A549 (cell line): ENCODE data around the gene IGHMBP2. TPM values are rescaled to one million over a fixed set of nuclear protein-coding genes. Genes with fewer than 3 reads are reported as not detected.

Experiments
- ATAC-seq, 2 experiments: fragments of 200-7000 bp in 1 of 2; fragments of >200 bp in 1 of 2; cut with Nextera tagmentation in 1 of 2; cut with Tn5 transposase in 1 of 2; 3 replicates each; pipeline versions ENCODE4 v1.8.0 to v1.9.1; 2018 to 2020; ENCODE audit warnings: mild to moderate bottlenecking in 1 of 2, moderate library complexity in 1 of 2
- CTCF ChIA-PET: fragments of 300-600 bp; sonication (Branson Sonifier 250); formaldehyde crosslinking; extraction: SDS; loops from one replicate; lab custom pipeline; 2021; ENCODE audit warnings: antibody characterized with exemption, inconsistent platforms; lab: Yijun Ruan, JAX
- POLR2A ChIA-PET: fragments of 350-600 bp; formaldehyde crosslinking; extraction: SDS; loops from one replicate; lab custom pipeline; 2021; ENCODE audit warnings: antibody characterized with exemption, inconsistent platforms; lab: Yijun Ruan, JAX
- DNase-seq, 2 experiments: peaks; one replicate each; pipeline versions ENCODE4 v3.0.0 to v3.0.0-alpha.2; 2011 to 2016; ENCODE audit warnings: low read depth in 1 of 2, low spot score in 1 of 2
- FAIRE-seq: peaks from 2 replicates; lab custom pipeline; 2011; peaks lifted over from hg19 to GRCh38; lab: Jason Lieb, UNC
- H3K27ac ChIP-seq, 2 experiments: fragments of >200 bp; sonication (Bioruptor Twin); formaldehyde crosslinking; 3 replicates each; pipeline ENCODE4 v1.5.1; 2016 to 2017
- H3K4me1 ChIP-seq: fragments of >200 bp; sonication (Bioruptor Twin); formaldehyde crosslinking; 3 replicates; pipeline ENCODE4 v1.6.1; 2016
- H3K4me2 ChIP-seq: fragments of >200 bp; sonication (Bioruptor Twin); formaldehyde crosslinking; 3 replicates; pipeline ENCODE4 v1.6.1; 2016
- H3K4me3 ChIP-seq: fragments of >200 bp; sonication (Bioruptor Twin); formaldehyde crosslinking; 3 replicates; pipeline ENCODE4 v1.5.1; 2016
- H3K9me3 ChIP-seq: fragments of >200 bp; sonication (Bioruptor Twin); formaldehyde crosslinking; 3 replicates; pipeline ENCODE4 v1.6.1; 2016
- BCL3 ChIP-seq: fragments of >200 bp; sonication (Bioruptor Twin); formaldehyde crosslinking; IDR thresholded peaks from 3 replicates; pipeline ENCODE4 v1.6.1; 2016
- BHLHE40 ChIP-seq: IDR thresholded peaks from 2 replicates; pipeline ENCODE4 v1.6.1; 2012; ENCODE audit warnings: low read depth, low read length, inconsistent platforms
- CBX8 ChIP-seq: fragments of 200-600 bp; sonication (generic); IDR thresholded peaks from 2 replicates; pipeline ENCODE4 v1.6.1; 2016
- EP300 ChIP-seq, 2 experiments: fragments of >200 bp; sonication (Bioruptor Twin); formaldehyde crosslinking; IDR thresholded peaks; 2 replicates in 1 of 2; 3 replicates in 1 of 2; pipeline ENCODE4 v1.6.1; 2016 to 2017
- ESRRA ChIP-seq: fragments of 150-350 bp; IDR thresholded peaks from 2 replicates; pipeline ENCODE4 v1.6.1; 2014; ENCODE audit warnings: mild to moderate bottlenecking, low read length, borderline replicate concordance
- FOXS1 ChIP-seq: fragments of 250-450 bp; sonication (Bioruptor Pico); IDR thresholded peaks from 2 replicates; pipeline ENCODE4 v1.5.0; 2020; ENCODE audit warnings: mild to moderate bottlenecking, moderate library complexity
- GATA3 ChIP-seq: IDR thresholded peaks from 2 replicates; pipeline ENCODE4 v1.6.1; 2012; ENCODE audit warnings: borderline replicate concordance
- HEYL ChIP-seq: fragments of 250-450 bp; sonication (Bioruptor Pico); IDR thresholded peaks from 2 replicates; pipeline ENCODE4 v1.8.0; 2021; ENCODE audit warnings: mild to moderate bottlenecking, moderate library complexity
- HMGXB4 ChIP-seq: fragments of 250-450 bp; sonication (Bioruptor Pico); IDR thresholded peaks from 2 replicates; pipeline ENCODE4 v1.5.0; 2021; ENCODE audit warnings: mild to moderate bottlenecking, moderate library complexity, borderline replicate concordance
- JUN ChIP-seq, 2 experiments: fragments of >200 bp; sonication (Bioruptor Twin); formaldehyde crosslinking; IDR thresholded peaks; 2 replicates in 1 of 2; 3 replicates in 1 of 2; pipeline ENCODE4 v1.6.1; 2016 to 2017
- JUNB ChIP-seq: fragments of >200 bp; sonication (Bioruptor Twin); formaldehyde crosslinking; IDR thresholded peaks from 2 replicates; pipeline ENCODE4 v1.6.1; 2016
- KDM1A ChIP-seq: fragments of 200-600 bp; sonication (generic); IDR thresholded peaks from 2 replicates; pipeline ENCODE4 v1.6.1; 2016; ENCODE audit warnings: low read depth, mild to moderate bottlenecking
- MAZ ChIP-seq: fragments of 150-350 bp; IDR thresholded peaks from 2 replicates; pipeline ENCODE4 v1.6.1; 2014; ENCODE audit warnings: antibody characterized with exemption, low read depth, low read length, borderline replicate concordance
- NR3C1 ChIP-seq: fragments of >200 bp; sonication (Bioruptor Twin); formaldehyde crosslinking; IDR thresholded peaks from 3 replicates; pipeline ENCODE4 v1.6.1; 2017
- POLR2A ChIP-seq: IDR thresholded peaks from 2 replicates; pipeline ENCODE4 v1.6.1; 2012; ENCODE audit warnings: mild to moderate bottlenecking, low read length
- POLR2AphosphoS2 ChIP-seq: conservative IDR thresholded peaks from 2 replicates; pipeline ENCODE4 v1.6.1; 2012; ENCODE audit warnings: low read length, improper control_type of control experiment, inconsistent platforms
- RAD21 ChIP-seq, 2 experiments: fragments of >200 bp in 1 of 2; sonication (Bioruptor Twin) in 1 of 2; formaldehyde crosslinking in 1 of 2; IDR thresholded peaks in 1 of 2; conservative IDR thresholded peaks in 1 of 2; 2 replicates in 1 of 2; 3 replicates in 1 of 2; pipeline ENCODE4 v1.6.1; 2012 to 2018; ENCODE audit warnings: inconsistent platforms in 1 of 2
- RNF2 ChIP-seq: fragments of 200-600 bp; sonication (generic); IDR thresholded peaks from 2 replicates; pipeline ENCODE4 v1.6.1; 2016; ENCODE audit warnings: low read depth, mild to moderate bottlenecking, antibody characterized with exemption, moderate library complexity, borderline replicate concordance
- SMC3 ChIP-seq: fragments of >200 bp; sonication (Bioruptor Twin); formaldehyde crosslinking; IDR thresholded peaks from 3 replicates; pipeline ENCODE4 v1.6.1; 2018; ENCODE audit warnings: inconsistent platforms
- SREBF2 ChIP-seq: fragments of 450-650 bp; IDR thresholded peaks from 2 replicates; pipeline ENCODE4 v1.6.1; 2014; ENCODE audit warnings: mild to moderate bottlenecking, moderate library complexity
- ZFP36 ChIP-seq: fragments of 450-650 bp; IDR thresholded peaks from 2 replicates; pipeline ENCODE4 v1.6.1; 2014; ENCODE audit warnings: borderline replicate concordance; ENCODE audit not compliant: partially characterized antibody
- WGBS: methylation state at CpG from one replicate; pipeline ENCODE4 v1.1.6; 2017; ENCODE audit errors: missing lambda C conversion rate; 5-methylcytosine and 5-hydroxymethylcytosine counted together
- polyA plus RNA-seq, 4 experiments: library from polyadenylated mRNA; depleted of rRNA in 3 of 4; stranded (reverse); fragments of >200 nt; fragmentation: RNase III in 1 of 4; extraction: RNeasy Plus Mini Kit Qiagen cat#74134 plus additional on column Dnase treatment in 1 of 4; gene quantifications; 2 replicates in 3 of 4; 3 replicates in 1 of 4; pipeline ENCODE4 v1.2.3, GENCODE V29; 2011 to 2017
- TF ChIP-seq, protein P1 (sequence below): fragments of 200-600 bp; sonication (generic); IDR thresholded peaks from 2 replicates; pipeline ENCODE4 v1.6.1; 2016; ENCODE audit warnings: antibody characterized with exemption, mild to moderate bottlenecking, moderate library complexity

The IGHMBP2 gene
- polyA plus RNA-seq, 2 of the 4 experiments (the other 2 are of a cell fraction) = 11.9 to 12.8 TPM

GRCh38 chr11:68963779-68964178 lies 60.1 kb downstream of the IGHMBP2 start:
- no peak overlapping the region for H3K4me3 ChIP-seq
- ChIA-PET CTCF (no interaction called here), POLR2A (no interaction called here)
- H3K4me1 ChIP-seq = no peaks in the 10 kb centered on the region
- no peak for TF ChIP-seq JUNB
- no peak for TF ChIP-seq POLR2AphosphoS2
- TF ChIP-seq ESRRA = no peak
- TF ChIP-seq FOXS1 (CRISPR knock-in tag) = no peak
- TF ChIP-seq SMC3 = no peak
- DNase-seq (no peak), ATAC-seq (peak in 1 of 2 experiments; percentile 22; a peak in 1 of 6 replicates), FAIRE-seq (no peak)
- H3K27ac ChIP-seq = no peak overlapping the region
- 52% methylated on average over 3 of the region's 3 CpGs for WGBS
- no peak overlapping the region for H3K4me2 ChIP-seq
- peaks cover 9% of the 10 kb centered on the region; the same call in 2 of the 3 replicates for H3K9me3 ChIP-seq

DNA sequence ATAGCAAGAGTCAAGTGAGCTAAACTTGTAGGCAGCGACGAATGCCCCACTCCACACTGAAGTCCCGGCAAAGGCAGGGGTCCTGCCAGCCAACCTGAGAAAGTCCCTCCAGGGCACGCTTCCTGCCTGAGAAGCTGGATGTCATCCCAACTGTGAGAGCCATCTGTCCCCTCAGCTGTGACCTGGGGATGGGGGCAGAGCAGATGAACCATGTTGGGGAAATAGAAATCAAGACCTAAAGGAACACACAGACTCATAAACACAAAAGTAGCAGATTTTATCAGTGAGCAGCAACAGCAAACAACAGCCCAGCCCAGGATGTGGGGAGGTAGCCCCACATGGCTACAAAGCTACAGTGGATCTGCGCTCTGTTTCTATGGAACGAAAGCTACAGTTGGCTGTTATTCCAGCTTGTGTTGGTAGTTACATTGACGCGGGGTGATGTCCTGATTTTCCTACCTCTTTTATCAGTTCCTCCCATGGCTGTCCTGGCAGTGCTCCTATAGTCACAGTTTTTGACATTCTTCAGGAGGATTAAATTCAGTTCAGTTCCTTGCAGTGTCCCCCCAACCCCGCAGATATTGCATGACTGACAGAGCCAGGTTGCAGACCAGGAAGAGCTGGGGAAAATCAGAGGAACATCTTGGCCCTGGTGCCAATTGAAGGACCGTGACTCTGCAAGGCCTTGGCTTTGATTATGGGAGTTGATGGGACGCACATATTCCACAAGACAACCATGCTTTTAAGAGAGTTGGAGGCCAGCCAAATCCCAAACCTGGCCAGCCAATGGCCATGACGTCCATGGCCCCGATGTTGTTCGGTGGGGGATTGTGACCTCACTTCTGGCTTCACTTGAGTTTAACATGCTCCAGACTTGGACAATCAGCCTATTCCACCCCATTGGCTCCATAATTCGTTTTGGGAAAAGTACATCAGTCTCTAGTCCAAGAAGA lies 62.5 kb downstream of the IGHMBP2 start:
- Histone ChIP-seq H3K9me3 (peaks cover 9% of the 10 kb centered on the region; the same call in 2 of the 3 replicates), H3K27ac (no peak overlapping the region), H3K4me1 (no peaks in the 10 kb centered on the region), H3K4me3 (no peak overlapping the region), H3K4me2 (no peak overlapping the region)
- DNase-seq (no peak), FAIRE-seq (no peak), ATAC-seq (no peak)
- CTCF ChIA-PET = interaction anchor here (2.0 to 2.6 kb wide), 2 partner anchors 17 to 78 kb away, joined by 6 to 8 read pairs; no protein-coding TSS in a partner anchor
- 78% methylated on average over 15 of the region's 15 CpGs for WGBS
- TF ChIP-seq GATA3 (no peak), SREBF2 (no peak), ZFP36 (no peak)
- POLR2A ChIA-PET = no interaction called here

DNA sequence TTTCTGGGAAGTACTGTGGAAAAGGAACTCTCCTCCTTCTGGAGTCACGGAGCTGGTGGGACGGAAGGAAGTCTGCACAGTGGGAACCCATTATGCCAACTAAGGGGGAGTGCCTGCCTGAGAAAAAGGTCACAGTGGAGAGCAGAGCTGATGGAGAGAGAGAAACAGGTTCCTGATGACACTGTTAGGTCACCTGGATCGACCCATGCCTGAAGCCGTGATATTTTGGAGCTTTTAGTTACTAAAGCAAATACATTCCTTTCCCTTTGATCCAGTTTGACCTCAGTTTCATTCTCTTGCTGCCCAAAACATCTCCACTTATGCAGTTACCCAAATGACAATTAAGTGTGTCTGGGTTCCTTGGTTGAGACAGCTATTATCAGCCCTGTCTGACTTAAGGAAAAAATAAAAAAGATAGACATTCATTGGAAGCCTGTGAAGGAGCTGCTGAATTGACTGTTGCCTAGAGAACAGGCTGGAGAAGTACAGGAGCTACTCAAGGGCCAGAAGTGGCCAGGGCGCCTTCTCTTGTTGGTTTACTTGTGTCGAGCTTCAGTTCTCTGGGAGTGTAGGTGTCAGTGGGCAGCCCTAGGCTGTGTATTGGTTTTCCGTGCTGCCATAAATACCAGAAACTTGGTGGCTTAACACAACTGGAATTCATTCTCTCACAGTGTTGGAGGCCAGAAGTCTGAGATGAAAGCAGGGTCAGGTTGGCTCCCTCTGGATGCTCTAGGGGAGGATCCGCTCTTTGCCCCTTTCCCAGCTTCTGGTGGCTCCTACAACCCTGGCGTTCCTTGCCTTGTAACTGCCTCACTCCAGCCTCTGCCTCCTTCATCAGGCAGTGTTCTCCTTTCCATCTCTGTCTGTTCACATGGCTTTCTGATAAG lies 63.4 kb downstream of the IGHMBP2 start:
- CTCF ChIA-PET = interaction anchor here (2.0 to 2.6 kb wide), 2 partner anchors 18 to 77 kb away, joined by 6 to 8 read pairs; no protein-coding TSS in a partner anchor

More for the DNA sequence above, 63.4 kb downstream of the IGHMBP2 start:
- Histone ChIP-seq H3K4me3 (no peak overlapping the region), H3K4me1 (no peaks in the 10 kb centered on the region), H3K27ac (no peak overlapping the region), H3K4me2 (no peak overlapping the region), H3K9me3 (peaks cover 9% of the 10 kb centered on the region; the same call in 2 of the 3 replicates)
- ATAC-seq (no peak), FAIRE-seq (no peak), DNase-seq (no peak)
- 48% methylated on average over 9 of the region's 9 CpGs for WGBS
- POLR2A ChIA-PET = no interaction called here
- no peak for TF ChIP-seq POLR2A
- TF ChIP-seq RAD21 (conservative IDR thresholded peaks at IDR 0.05 in 1 of 2, IDR thresholded peaks at IDR 0.05 in 1 of 2) = no peak
- no peak for TF ChIP-seq EP300 (IDR thresholded peaks at IDR 0.05)
- TF ChIP-seq BCL3 = no peak
- TF ChIP-seq MAZ = no peak
- TF ChIP-seq ZFP36 = no peak
- no peak for TF ChIP-seq HMGXB4 (CRISPR knock-in tag)
- no peak for TF ChIP-seq CBX8
- TF ChIP-seq, protein P1, sequence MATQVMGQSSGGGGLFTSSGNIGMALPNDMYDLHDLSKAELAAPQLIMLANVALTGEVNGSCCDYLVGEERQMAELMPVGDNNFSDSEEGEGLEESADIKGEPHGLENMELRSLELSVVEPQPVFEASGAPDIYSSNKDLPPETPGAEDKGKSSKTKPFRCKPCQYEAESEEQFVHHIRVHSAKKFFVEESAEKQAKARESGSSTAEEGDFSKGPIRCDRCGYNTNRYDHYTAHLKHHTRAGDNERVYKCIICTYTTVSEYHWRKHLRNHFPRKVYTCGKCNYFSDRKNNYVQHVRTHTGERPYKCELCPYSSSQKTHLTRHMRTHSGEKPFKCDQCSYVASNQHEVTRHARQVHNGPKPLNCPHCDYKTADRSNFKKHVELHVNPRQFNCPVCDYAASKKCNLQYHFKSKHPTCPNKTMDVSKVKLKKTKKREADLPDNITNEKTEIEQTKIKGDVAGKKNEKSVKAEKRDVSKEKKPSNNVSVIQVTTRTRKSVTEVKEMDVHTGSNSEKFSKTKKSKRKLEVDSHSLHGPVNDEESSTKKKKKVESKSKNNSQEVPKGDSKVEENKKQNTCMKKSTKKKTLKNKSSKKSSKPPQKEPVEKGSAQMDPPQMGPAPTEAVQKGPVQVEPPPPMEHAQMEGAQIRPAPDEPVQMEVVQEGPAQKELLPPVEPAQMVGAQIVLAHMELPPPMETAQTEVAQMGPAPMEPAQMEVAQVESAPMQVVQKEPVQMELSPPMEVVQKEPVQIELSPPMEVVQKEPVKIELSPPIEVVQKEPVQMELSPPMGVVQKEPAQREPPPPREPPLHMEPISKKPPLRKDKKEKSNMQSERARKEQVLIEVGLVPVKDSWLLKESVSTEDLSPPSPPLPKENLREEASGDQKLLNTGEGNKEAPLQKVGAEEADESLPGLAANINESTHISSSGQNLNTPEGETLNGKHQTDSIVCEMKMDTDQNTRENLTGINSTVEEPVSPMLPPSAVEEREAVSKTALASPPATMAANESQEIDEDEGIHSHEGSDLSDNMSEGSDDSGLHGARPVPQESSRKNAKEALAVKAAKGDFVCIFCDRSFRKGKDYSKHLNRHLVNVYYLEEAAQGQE = no peak
- no peak for TF ChIP-seq NR3C1
- TF ChIP-seq BHLHE40 = no peak
- no peak for TF ChIP-seq FOXS1 (CRISPR knock-in tag)
- TF ChIP-seq HEYL (CRISPR knock-in tag) = no peak
- no peak for TF ChIP-seq JUN (IDR thresholded peaks at IDR 0.05)
- no peak for TF ChIP-seq KDM1A
- TF ChIP-seq RNF2 = no peak
